Body of pancreas (tissue), 4 donors: ENCODE measurements around the gene SPRY4. TPM values are rescaled to one million over a fixed set of nuclear protein-coding genes. Genes with fewer than 3 reads are reported as not detected.

Experiments
- ATAC-seq: fragments of 150-250 bp; one replicate; pipeline ENCODE4 v1.9.1; 2016
- DNase-seq, 4 donors: peaks; one replicate each; pipeline ENCODE4 v3.0.0-alpha.2; 2019
- H3K27ac ChIP-seq, 4 donors: fragments of 200-600 bp; sonication (generic); 1 replicate in 3 of 4; 2 replicates in 1 of 4; pipeline versions ENCODE4 v1.5.1 to v1.6.1; 2016 to 2019; ENCODE audit warnings: mild to moderate bottlenecking in 1 of 4, mixed read lengths in 1 of 4, moderate library complexity in 1 of 4
- H3K27me3 ChIP-seq, 2 donors: fragments of 200-600 bp; sonication (generic); one replicate each; pipeline ENCODE4 v1.6.0; 2016; ENCODE audit warnings: mild to moderate bottlenecking in 1 of 2
- H3K36me3 ChIP-seq, 2 donors: fragments of 200-600 bp; sonication (generic); replicated peaks in 1 of 2; 2 replicates each; pipeline ENCODE4 v1.5.1; 2016; ENCODE audit warnings: low read depth in 2 of 2; ENCODE audit not compliant: insufficient read depth in 1 of 2
- H3K4me1 ChIP-seq: fragments of 200-600 bp; sonication (generic); one replicate; pipeline ENCODE4 v1.6.0; 2016
- H3K4me3 ChIP-seq, 2 donors: fragments of 200-600 bp; sonication (generic); 1 replicate in 1 of 2; 2 replicates in 1 of 2; pipeline ENCODE4 v1.5.1; 2016 to 2019
- H3K9me3 ChIP-seq, 3 donors: fragments of 200-600 bp; sonication (generic); 1 replicate in 2 of 3; 2 replicates in 1 of 3; pipeline ENCODE4 v1.5.1; 2016
- CTCF ChIP-seq, 7 experiments: fragments of 450-650 bp in 4 of 7; fragments of 200-600 bp in 3 of 7; sonication (generic) in 3 of 7; IDR thresholded peaks; one replicate each; pipeline ENCODE4 v1.5.1; 2016 to 2019; ENCODE audit warnings: antibody characterized with exemption in 7 of 7
- POLR2A ChIP-seq, 3 donors: fragments of 450-650 bp; IDR thresholded peaks; one replicate each; pipeline ENCODE4 v1.6.1; 2016; ENCODE audit warnings: antibody characterized with exemption in 3 of 3, mild to moderate bottlenecking in 2 of 3
- WGBS, 2 donors: methylation state at CpG; one replicate each; pipeline ENCODE4 v1.1.5; 2017; 5-methylcytosine and 5-hydroxymethylcytosine counted together
- intact Hi-C: fragments of 100-400 bp; cut with DNase I; formaldehyde crosslinking; loops from one replicate; pipeline ENCODE4 v1.15.1; 2023
- total RNA-seq, 2 donors: library from RNA; depleted of rRNA; stranded (reverse); fragments of >200 nt; gene quantifications; one replicate each; pipeline ENCODE4 v1.1.0, GENCODE V29; 2016

The SPRY4 gene
- total RNA-seq, 2 donors from 2014 or later = 6.7 to 18.5 TPM

GRCh38 chr5:142324136-142324870 lies 518 bp downstream of the SPRY4 start:
- H3K27me3 ChIP-seq = peaks cover 0 to 5% of the 10 kb centered on the region in 2 donors
- peak; percentile 20 to 40 (median 26) for DNase-seq
- no peaks in the 10 kb centered on the region for H3K9me3 ChIP-seq
- H3K27ac ChIP-seq = peak overlapping the region; percentile 5 to 83 (median 74)
- intact Hi-C loops = no loop called here
- TF ChIP-seq CTCF (IDR thresholded peaks at IDR 0.05) (peak in 2 of 7 experiments; percentile 9 to 11), POLR2A (IDR thresholded peaks at IDR 0.05) (no peak)
- peaks cover 29% of the 10 kb centered on the region for H3K4me1 ChIP-seq
- H3K36me3 ChIP-seq = no peaks in the 10 kb centered on the region
- 3 to 9% methylated on average over 19 to 49 of the region's 58 CpGs for WGBS, 2 donors
- H3K4me3 ChIP-seq = peak overlapping the region; percentile 6 to 34
- ATAC-seq = peak; percentile 19

- Histone ChIP-seq H3K4me3 (no peak overlapping the region), H3K4me1 (peaks cover 29% of the 10 kb centered on the region), H3K9me3 (no peaks in the 10 kb centered on the region), H3K36me3 (no peaks in the 10 kb centered on the region), H3K27me3 (peaks cover 0 to 5% of the 10 kb centered on the region in 2 donors), H3K27ac (peak overlapping the region; percentile 5 to 83 (median 74))
- intact Hi-C loops = no loop called here
- WGBS, 2 donors = 29 to 48% methylated on average over 15 to 19 of the region's 19 CpGs
- ATAC-seq (no peak), DNase-seq (no peak)
- TF ChIP-seq CTCF (IDR thresholded peaks at IDR 0.05) (no peak), POLR2A (IDR thresholded peaks at IDR 0.05) (no peak)
Observed at GRCh38 chr5:142323480-142324135, 1.2 kb downstream of the SPRY4 start.

GRCh38 chr5:142322747-142323479 lies 1.9 kb downstream of the SPRY4 start:
- Histone ChIP-seq H3K4me3 (no peak overlapping the region), H3K27ac (peak overlapping the region in 3 of 4 donors; percentile 5 to 83 (median 81)), H3K27me3 (peaks cover 0 to 5% of the 10 kb centered on the region in 2 donors), H3K4me1 (peaks cover 29% of the 10 kb centered on the region), H3K36me3 (no peaks in the 10 kb centered on the region), H3K9me3 (no peaks in the 10 kb centered on the region)
- TF ChIP-seq CTCF (IDR thresholded peaks at IDR 0.05) (no peak), POLR2A (IDR thresholded peaks at IDR 0.05) (no peak)
- DNase-seq (peak in 2 of 4 donors; percentile 3 to 11), ATAC-seq (no peak)
- 69 to 75% methylated on average over 15 of the region's 15 CpGs for WGBS, 2 donors
- intact Hi-C loops = no loop called here

- Histone ChIP-seq H3K9me3 (no peaks in the 10 kb centered on the region), H3K36me3 (no peaks in the 10 kb centered on the region), H3K27me3 (peaks cover 0 to 5% of the 10 kb centered on the region in 2 donors), H3K4me1 (peaks cover 29% of the 10 kb centered on the region), H3K4me3 (no peak overlapping the region), H3K27ac (no peak overlapping the region)
- 83 to 90% methylated on average over 5 of the region's 5 CpGs for WGBS, 2 donors
- DNase-seq = no peak
- no peak for ATAC-seq
- TF ChIP-seq CTCF (IDR thresholded peaks at IDR 0.05) (no peak), POLR2A (IDR thresholded peaks at IDR 0.05) (no peak)
- intact Hi-C loops = no loop called here
Observed at GRCh38 chr5:142322403-142322746, 2.4 kb downstream of the SPRY4 start.
